Neuron (in vitro differentiated cells): Measurements from ENCODE around the gene HDAC4.

ENCODE experiments used
- H2AFZ ChIP-seq: one replicate; pipeline ENCODE4 v1.6.1; 2013; ENCODE audit warnings: low read depth, mild to moderate bottlenecking, inconsistent platforms, low read length, moderate library complexity
- H3K27me3 ChIP-seq: one replicate; pipeline ENCODE4 v1.6.1; 2013; ENCODE audit warnings: low read length; ENCODE audit not compliant: insufficient read depth
- H3K36me3 ChIP-seq: one replicate; pipeline ENCODE4 v1.6.1; 2013; ENCODE audit warnings: low read length; ENCODE audit not compliant: insufficient read depth
- H3K4me1 ChIP-seq: one replicate; pipeline ENCODE4 v1.6.1; 2013; ENCODE audit warnings: low read length; ENCODE audit not compliant: insufficient read depth
- H3K4me3 ChIP-seq: 2 replicates; pipeline ENCODE4 v1.5.1; 2013; ENCODE audit warnings: mild to moderate bottlenecking, low read length, moderate library complexity
- H3K9me3 ChIP-seq: one replicate; pipeline ENCODE4 v1.6.1; 2013; ENCODE audit warnings: low read length

HDAC4 gene

GRCh38 chr2:239307921-239308613, 92.8 kb downstream of the HDAC4 start:
- Histone ChIP-seq H3K4me1 (peaks cover 17% of the 10 kb centered on the region), H3K36me3 (no peaks in the 10 kb centered on the region), H2AFZ (no peak overlapping the region), H3K4me3 (no peak overlapping the region), H3K9me3 (peaks cover 2% of the 10 kb centered on the region), H3K27me3 (no peaks in the 10 kb centered on the region)

- Histone ChIP-seq H2AFZ (no peak overlapping the region), H3K4me1 (peaks cover 22% of the 10 kb centered on the region), H3K4me3 (no peak overlapping the region)
These were observed 93.6 kb downstream of the HDAC4 start for GRCh38 chr2:239307221-239307569.

GRCh38 chr2:239306274-239307220, 94.3 kb downstream of the HDAC4 start:
- Histone ChIP-seq H3K27me3 (no peaks in the 10 kb centered on the region), H3K9me3 (no peaks in the 10 kb centered on the region), H3K4me1 (peaks cover 24% of the 10 kb centered on the region), H3K36me3 (no peaks in the 10 kb centered on the region), H3K4me3 (no peak overlapping the region), H2AFZ (no peak overlapping the region)

More at GRCh38 chr2:239307221-239307569, 93.6 kb downstream of the HDAC4 start:
- H3K27me3 ChIP-seq: no peaks in the 10 kb centered on the region
- no peaks in the 10 kb centered on the region for H3K36me3 ChIP-seq
- no peaks in the 10 kb centered on the region for H3K9me3 ChIP-seq

- no peaks in the 10 kb centered on the region for H3K36me3 ChIP-seq
- no peaks in the 10 kb centered on the region for H3K9me3 ChIP-seq
- H3K4me3 ChIP-seq: no peak overlapping the region
- H3K27me3 ChIP-seq: no peaks in the 10 kb centered on the region
- H2AFZ ChIP-seq: no peak overlapping the region
- H3K4me1 ChIP-seq: peaks cover 24% of the 10 kb centered on the region
These were observed 95.0 kb downstream of the HDAC4 start for GRCh38 chr2:239305771-239306170.

- Histone ChIP-seq H3K4me1 (peaks cover 24% of the 10 kb centered on the region), H3K4me3 (no peak overlapping the region), H3K27me3 (no peaks in the 10 kb centered on the region), H3K9me3 (no peaks in the 10 kb centered on the region), H3K36me3 (no peaks in the 10 kb centered on the region), H2AFZ (no peak overlapping the region)
These were observed 95.6 kb downstream of the HDAC4 start for GRCh38 chr2:239305222-239305575.

GRCh38 chr2:239304533-239305221, 96.1 kb downstream of the HDAC4 start:
- no peaks in the 10 kb centered on the region for H3K9me3 ChIP-seq
- no peaks in the 10 kb centered on the region for H3K36me3 ChIP-seq
- no peak overlapping the region for H3K4me3 ChIP-seq
- H3K4me1 ChIP-seq: peaks cover 24% of the 10 kb centered on the region
- H3K27me3 ChIP-seq: no peaks in the 10 kb centered on the region
- no peak overlapping the region for H2AFZ ChIP-seq

- H3K4me1 ChIP-seq: peaks cover 24% of the 10 kb centered on the region
- H2AFZ ChIP-seq: no peak overlapping the region
- H3K9me3 ChIP-seq: no peaks in the 10 kb centered on the region
- no peaks in the 10 kb centered on the region for H3K27me3 ChIP-seq
- no peaks in the 10 kb centered on the region for H3K36me3 ChIP-seq
- no peak overlapping the region for H3K4me3 ChIP-seq
These were observed 96.9 kb downstream of the HDAC4 start for GRCh38 chr2:239303711-239304532.

- H3K36me3 ChIP-seq: no peaks in the 10 kb centered on the region
- H3K27me3 ChIP-seq: no peaks in the 10 kb centered on the region
- no peak overlapping the region for H2AFZ ChIP-seq
- H3K4me3 ChIP-seq: no peak overlapping the region
- peaks cover 24% of the 10 kb centered on the region for H3K4me1 ChIP-seq
- H3K9me3 ChIP-seq: no peaks in the 10 kb centered on the region
These were observed 97.8 kb downstream of the HDAC4 start for GRCh38 chr2:239302808-239303557.

GRCh38 chr2:239302083-239302807, 98.6 kb downstream of the HDAC4 start:
- Histone ChIP-seq H3K27me3 (no peaks in the 10 kb centered on the region), H3K4me3 (no peak overlapping the region), H2AFZ (no peak overlapping the region), H3K4me1 (peaks cover 24% of the 10 kb centered on the region), H3K9me3 (no peaks in the 10 kb centered on the region), H3K36me3 (no peaks in the 10 kb centered on the region)

GRCh38 chr2:239300871-239301735, 99.7 kb downstream of the HDAC4 start:
- Histone ChIP-seq H2AFZ (no peak overlapping the region), H3K4me1 (peaks cover 35% of the 10 kb centered on the region), H3K27me3 (no peaks in the 10 kb centered on the region), H3K9me3 (no peaks in the 10 kb centered on the region), H3K4me3 (no peak overlapping the region), H3K36me3 (no peaks in the 10 kb centered on the region)

- H3K36me3 ChIP-seq: no peaks in the 10 kb centered on the region
- H2AFZ ChIP-seq: no peak overlapping the region
- no peak overlapping the region for H3K4me3 ChIP-seq
- H3K9me3 ChIP-seq: no peaks in the 10 kb centered on the region
- peaks cover 43% of the 10 kb centered on the region for H3K4me1 ChIP-seq
- H3K27me3 ChIP-seq: no peaks in the 10 kb centered on the region
These were observed 100.6 kb downstream of the HDAC4 start for GRCh38 chr2:239300242-239300641.
